GM23338 (cell line): Measurements from ENCODE around the gene C10orf53. TPM values are rescaled to one million over a fixed set of nuclear protein-coding genes. Genes with fewer than 3 reads are reported as not detected.

Experiments
- ATAC-seq: fragments of 200-7000 bp; cut with Tn5 transposase; 3 replicates; pipeline ENCODE4 v1.9.1; 2020
- DNase-seq: peaks from one replicate; pipeline ENCODE4 v3.0.0-alpha.2; 2015; ENCODE audit warnings: low spot score
- H2AFZ ChIP-seq: fragments of 200-600 bp; sonication (generic); 2 replicates; pipeline ENCODE4 v1.8.0; 2016; ENCODE audit warnings: antibody characterized with exemption, mild to moderate bottlenecking, moderate library complexity
- H3F3A ChIP-seq: fragments of 200-600 bp; sonication (generic); replicated peaks from 2 replicates; pipeline ENCODE4 v1.8.0; 2017; ENCODE audit warnings: antibody characterized with exemption, mixed run types, low read depth
- H3K27ac ChIP-seq: fragments of 200-600 bp; sonication (generic); 2 replicates; pipeline ENCODE4 v1.6.1; 2016; ENCODE audit warnings: low read depth
- H3K27me3 ChIP-seq: fragments of 200-600 bp; sonication (generic); 2 replicates; pipeline ENCODE4 v1.8.0; 2016; ENCODE audit warnings: mild to moderate bottlenecking, mixed run types, moderate library complexity; ENCODE audit not compliant: insufficient read depth
- H3K36me3 ChIP-seq: fragments of 200-600 bp; sonication (generic); 2 replicates; pipeline ENCODE4 v1.8.0; 2016; ENCODE audit warnings: mild to moderate bottlenecking; ENCODE audit not compliant: insufficient read depth
- H3K4me1 ChIP-seq: fragments of 200-600 bp; sonication (generic); 2 replicates; pipeline ENCODE4 v1.8.0; 2016; ENCODE audit warnings: mild to moderate bottlenecking, moderate library complexity; ENCODE audit not compliant: insufficient read depth
- H3K4me2 ChIP-seq: fragments of 200-600 bp; sonication (generic); 2 replicates; pipeline ENCODE4 v1.7.1; 2017; ENCODE audit warnings: mixed run types
- H3K4me3 ChIP-seq: fragments of 200-600 bp; sonication (generic); 2 replicates; pipeline ENCODE4 v1.6.1; 2016; ENCODE audit warnings: mixed run types
- H3K79me2 ChIP-seq: fragments of 200-600 bp; sonication (generic); replicated peaks from 2 replicates; pipeline ENCODE4 v1.8.0; 2017; ENCODE audit warnings: mild to moderate bottlenecking; ENCODE audit not compliant: insufficient read depth
- H3K9me2 ChIP-seq: fragments of 200-600 bp; sonication (generic); 2 replicates; pipeline ENCODE4 v1.8.0; 2017; ENCODE audit not compliant: insufficient read depth
- H4K20me1 ChIP-seq: fragments of 200-600 bp; sonication (generic); replicated peaks from 2 replicates; pipeline ENCODE4 v1.8.0; 2017; ENCODE audit warnings: mild to moderate bottlenecking; ENCODE audit not compliant: insufficient read depth
- H3K27ac Mint-ChIP-seq: 2 replicates; pipeline ENCODE4 v1.8.0; 2020; ENCODE audit warnings: inconsistent platforms, mild to moderate bottlenecking, moderate library complexity, mixed read lengths
- H3K27me3 Mint-ChIP-seq: 3 replicates; pipeline ENCODE4 v1.8.0; 2022; ENCODE audit warnings: low read depth, mild to moderate bottlenecking, moderate library complexity, mixed read lengths, inconsistent platforms; ENCODE audit not compliant: insufficient read depth, poor library complexity
- H3K36me3 Mint-ChIP-seq: 3 replicates; pipeline ENCODE4 v1.8.0; 2021; ENCODE audit warnings: low read depth, mild to moderate bottlenecking, inconsistent platforms, moderate library complexity, mixed read lengths
- H3K4me1 Mint-ChIP-seq: 3 replicates; pipeline ENCODE4 v1.8.0; 2020; ENCODE audit warnings: mild to moderate bottlenecking, inconsistent platforms, mixed read lengths
- H3K4me3 Mint-ChIP-seq: 3 replicates; pipeline ENCODE4 v1.8.0; 2021; ENCODE audit warnings: moderate library complexity, mild to moderate bottlenecking, inconsistent platforms, mixed read lengths
- H3K9me3 Mint-ChIP-seq: 3 replicates; pipeline ENCODE4 v1.8.0; 2020; ENCODE audit warnings: moderate library complexity, mild to moderate bottlenecking, inconsistent platforms, mixed read lengths
- CTCF ChIP-seq, 2 experiments: fragments of 200-600 bp in 1 of 2; sonication (generic) in 1 of 2; conservative IDR thresholded peaks; 2 replicates each; pipeline versions ENCODE4 v1.5.1 to v1.6.1; 2016 to 2017; ENCODE audit warnings: antibody characterized with exemption in 2 of 2, low read depth in 2 of 2, mild to moderate bottlenecking in 2 of 2, moderate library complexity in 1 of 2
- EZH2 ChIP-seq: fragments of 200-600 bp; sonication (generic); IDR thresholded peaks from one replicate; pipeline ENCODE4 v1.8.0; 2017; ENCODE audit warnings: antibody characterized with exemption, mild to moderate bottlenecking, low read depth; ENCODE audit not compliant: unreplicated experiment
- EZH2phosphoT487 ChIP-seq: fragments of 200-600 bp; sonication (generic); IDR thresholded peaks from one replicate; pipeline ENCODE4 v1.8.1; 2018; ENCODE audit warnings: antibody characterized with exemption; ENCODE audit not compliant: unreplicated experiment
- JUNB ChIP-seq: IDR thresholded peaks from one replicate; pipeline ENCODE4 v1.6.1; 2016; ENCODE audit warnings: antibody characterized with exemption; ENCODE audit not compliant: unreplicated experiment
- NANOG ChIP-seq: IDR thresholded peaks from 2 replicates; pipeline ENCODE4 v1.6.1; 2016; ENCODE audit warnings: antibody characterized with exemption, borderline replicate concordance
- POLR2AphosphoS5 ChIP-seq: IDR thresholded peaks from 2 replicates; pipeline ENCODE4 v1.6.1; 2016; ENCODE audit warnings: antibody characterized with exemption, low read depth
- REST ChIP-seq: IDR thresholded peaks from one replicate; pipeline ENCODE4 v1.6.1; 2018; ENCODE audit warnings: antibody characterized with exemption; ENCODE audit not compliant: unreplicated experiment
- STAT1 ChIP-seq: IDR thresholded peaks from one replicate; pipeline ENCODE4 v1.6.1; 2016; ENCODE audit warnings: antibody characterized with exemption; ENCODE audit not compliant: unreplicated experiment
- ZNF114 ChIP-seq: fragments of 250-450 bp; sonication (Bioruptor Pico); IDR thresholded peaks from 2 replicates; pipeline ENCODE4 v1.5.0; 2020; ENCODE audit warnings: mild to moderate bottlenecking, moderate library complexity
- ZNF331 ChIP-seq: fragments of 250-450 bp; sonication (Bioruptor Pico); IDR thresholded peaks from 2 replicates; pipeline ENCODE4 v1.5.0; 2020; ENCODE audit warnings: low read depth, mild to moderate bottlenecking, moderate library complexity
- polyA plus RNA-seq: library from polyadenylated mRNA; unstranded; fragments of >200 nt; fragmentation: Nextera tagmentation; extraction: Ambion mirVana; gene quantifications from 2 replicates; pipeline ENCODE4 v1.2.1, GENCODE V29; 2016
- total RNA-seq: library from RNA; depleted of rRNA; stranded (reverse); fragments of >200 nt; shearing (Covaris generic); gene quantifications from 2 replicates; pipeline ENCODE4 v1.2.3, GENCODE V29; 2014

Gene C10orf53
- total and polyA plus RNA-seq, 2 experiments from 2014 or later = not detected

GRCh38 chr10:49726593-49726992 lies 47.1 kb downstream of the C10orf53 start:
- H3K4me1 ChIP-seq = no peaks in the 10 kb centered on the region
- no peaks in the 10 kb centered on the region for H4K20me1 ChIP-seq
- Mint-ChIP-seq H3K4me1 (no peaks in the 10 kb centered on the region), H3K36me3 (peaks cover 4% of the 10 kb centered on the region; the same call in 2 of the 3 replicates), H3K27me3 (no peaks in the 10 kb centered on the region), H3K9me3 (peaks cover 10% of the 10 kb centered on the region), H3K27ac (no peak overlapping the region), H3K4me3 (no peak overlapping the region)
- H2AFZ ChIP-seq = no peak overlapping the region
- TF ChIP-seq CTCF (conservative IDR thresholded peaks at IDR 0.05; ENCODE audit: low read depth in 2 of 2) (no peak), ZNF331 (CRISPR knock-in tag) (no peak), STAT1 (no peak), JUNB (no peak), POLR2AphosphoS5 (no peak), NANOG (no peak)
- no peak for DNase-seq
- no peaks in the 10 kb centered on the region for H3K79me2 ChIP-seq
- H3K27me3 ChIP-seq = no peaks in the 10 kb centered on the region
- no peaks in the 10 kb centered on the region for H3K9me2 ChIP-seq
- H3F3A ChIP-seq = no peaks in the 10 kb centered on the region
- no peak overlapping the region for H3K4me3 ChIP-seq
- H3K4me2 ChIP-seq = no peak overlapping the region
- ATAC-seq = no peak
- no peak overlapping the region for H3K27ac ChIP-seq
- no peaks in the 10 kb centered on the region for H3K36me3 ChIP-seq

GRCh38 chr10:49733866-49734265 lies 54.4 kb downstream of the C10orf53 start:
- Histone ChIP-seq H4K20me1 (no peaks in the 10 kb centered on the region), H3K4me2 (no peak overlapping the region), H3K4me1 (no peaks in the 10 kb centered on the region), H3K4me3 (no peak overlapping the region), H3F3A (no peaks in the 10 kb centered on the region), H3K27ac (no peak overlapping the region), H3K9me2 (no peaks in the 10 kb centered on the region), H2AFZ (no peak overlapping the region), H3K79me2 (no peaks in the 10 kb centered on the region), H3K27me3 (no peaks in the 10 kb centered on the region), H3K36me3 (no peaks in the 10 kb centered on the region)
- peaks cover 8% of the 10 kb centered on the region for H3K27me3 Mint-ChIP-seq
- no peaks in the 10 kb centered on the region; the same call in 2 of the 3 replicates for H3K9me3 Mint-ChIP-seq
- H3K4me1 Mint-ChIP-seq = no peaks in the 10 kb centered on the region; the same call in 2 of the 3 replicates
- TF ChIP-seq ZNF114 = no peak
- H3K36me3 Mint-ChIP-seq = peaks cover 8% of the 10 kb centered on the region; the same call in 1 of the 3 replicates
- ATAC-seq = no peak
- no peak overlapping the region for H3K27ac Mint-ChIP-seq
- DNase-seq = no peak
- H3K4me3 Mint-ChIP-seq = no peak overlapping the region

GRCh38 chr10:49734676-49735075 lies 55.2 kb downstream of the C10orf53 start:
- ATAC-seq = no peak
- TF ChIP-seq STAT1 (no peak), EZH2phosphoT487 (no peak), EZH2 (no peak), REST (no peak), NANOG (no peak), ZNF331 (CRISPR knock-in tag) (no peak), JUNB (no peak)

More at GRCh38 chr10:49734676-49735075, 55.2 kb downstream of the C10orf53 start:
- Histone ChIP-seq H3K4me2 (no peak overlapping the region), H3K36me3 (no peaks in the 10 kb centered on the region), H2AFZ (no peak overlapping the region), H3F3A (no peaks in the 10 kb centered on the region), H3K4me3 (no peak overlapping the region), H3K4me1 (no peaks in the 10 kb centered on the region), H3K79me2 (no peaks in the 10 kb centered on the region), H4K20me1 (no peaks in the 10 kb centered on the region), H3K27ac (no peak overlapping the region), H3K27me3 (no peaks in the 10 kb centered on the region), H3K9me2 (no peaks in the 10 kb centered on the region)
- Mint-ChIP-seq H3K4me1 (no peaks in the 10 kb centered on the region; the same call in 2 of the 3 replicates), H3K36me3 (peaks cover 8% of the 10 kb centered on the region; the same call in 1 of the 3 replicates), H3K27me3 (peaks cover 8% of the 10 kb centered on the region), H3K4me3 (no peak overlapping the region), H3K27ac (no peak overlapping the region), H3K9me3 (no peaks in the 10 kb centered on the region; the same call in 2 of the 3 replicates)
- DNase-seq = no peak
